GM04503 (cell line): Measurements from ENCODE around the gene CDCP1.
"Not testable (repeated sequence)": the region's sequence is repeated elsewhere in the genome, so short reads cannot be mapped to it uniquely, and the experiment has no call there.

Experiments used
- DNase-seq: peaks from one replicate; pipeline ENCODE4 v3.0.0-alpha.2; 2012; ENCODE audit warnings: low read depth

Gene CDCP1

GRCh38 chr3:45170096-45170495, 23.9 kb upstream of the CDCP1 start:
- no peak for DNase-seq

DNA sequence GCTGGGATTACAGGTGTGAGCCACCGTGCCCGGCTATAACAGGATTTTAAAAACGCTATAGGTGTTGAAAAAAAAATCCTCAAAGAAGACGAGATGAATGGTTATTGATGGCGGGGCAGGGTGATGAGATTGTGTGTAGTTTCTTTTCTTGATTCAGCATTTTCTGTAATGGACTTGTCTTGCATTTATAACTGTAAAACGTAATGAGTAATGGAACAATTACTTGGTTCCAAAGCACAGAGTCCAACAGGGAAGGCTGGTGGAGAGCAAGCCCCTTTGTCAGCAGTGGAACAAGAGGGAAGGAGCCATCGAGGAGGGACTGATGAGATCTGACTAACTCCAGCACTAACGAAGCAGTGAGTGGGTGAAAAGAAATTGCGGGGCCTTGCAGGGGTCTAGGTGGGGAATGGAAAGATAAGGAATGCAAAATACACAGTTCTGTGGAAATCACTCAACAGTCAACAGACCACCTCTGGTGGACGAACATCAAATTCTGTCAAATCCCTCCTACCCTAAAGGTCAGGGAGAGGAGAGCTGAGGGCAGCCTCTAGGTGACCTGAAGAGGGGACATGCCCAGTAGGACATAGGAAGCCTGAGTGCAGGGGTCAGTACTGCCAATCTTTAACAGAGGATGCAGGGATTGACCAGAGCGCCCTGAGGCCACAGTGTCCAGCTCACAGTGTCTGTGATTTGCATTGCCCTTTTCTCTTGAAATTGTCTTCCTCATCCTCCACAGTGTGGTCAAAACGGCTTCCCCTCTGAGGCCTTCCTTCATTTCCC, 23.1 kb upstream of the CDCP1 start:
- DNase-seq = no peak

- no peak for DNase-seq
Observed at GRCh38 chr3:45168451-45168850, 22.3 kb upstream of the CDCP1 start.

- DNase-seq = peak; percentile 80
Observed at GRCh38 chr3:45167011-45167911, 21.1 kb upstream of the CDCP1 start.

DNA sequence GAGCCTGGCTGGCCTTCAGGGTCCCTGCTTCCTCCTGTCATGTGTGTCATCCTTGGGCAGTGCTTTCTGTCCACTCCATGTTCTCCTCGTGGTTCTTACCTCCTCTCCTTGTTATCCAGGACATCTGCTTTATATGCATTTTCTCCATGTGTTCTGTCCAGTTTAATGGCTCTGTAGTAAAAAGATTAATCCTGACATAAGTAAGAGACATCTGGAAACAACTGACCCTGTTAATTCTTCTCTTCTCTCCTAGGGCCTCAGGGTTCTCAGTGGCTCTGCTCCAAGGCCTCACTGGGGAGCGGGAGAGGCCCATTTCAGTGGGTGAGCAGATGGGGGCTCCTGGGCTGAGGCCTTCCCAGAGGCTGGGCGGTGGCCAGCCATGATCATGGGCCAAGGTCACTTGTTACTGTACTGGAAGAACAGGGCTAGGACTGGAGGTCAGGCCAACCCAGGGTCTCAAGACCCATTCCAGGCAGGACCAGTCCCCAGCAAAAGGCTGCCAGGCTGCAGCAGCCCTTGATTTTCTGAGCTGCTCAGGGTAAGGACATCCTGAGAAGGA, 20.2 kb upstream of the CDCP1 start:
- DNase-seq = no peak

GRCh38 chr3:45165497-45166283, 19.5 kb upstream of the CDCP1 start:
- DNase-seq = no peak

DNA sequence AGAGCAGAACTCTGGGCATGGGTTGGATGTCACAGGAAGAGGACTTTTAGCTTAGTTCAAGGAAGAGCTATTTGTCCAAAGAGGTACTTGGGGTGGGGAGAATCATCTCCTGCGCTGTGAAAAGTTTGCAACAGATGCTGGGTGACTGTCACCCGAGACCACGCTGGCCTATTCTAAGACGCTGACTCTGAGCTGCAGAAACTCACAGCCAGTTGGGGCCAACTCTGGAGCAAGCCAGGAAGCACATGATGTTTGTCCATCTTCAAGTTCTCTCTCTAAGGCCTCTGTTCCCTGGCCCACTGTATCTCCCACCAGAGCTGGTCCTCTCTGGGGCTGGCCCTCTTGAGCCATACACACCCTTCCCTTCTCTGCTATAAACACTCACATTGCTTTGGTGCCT, 17.9 kb upstream of the CDCP1 start:
- DNase-seq = no peak

- no peak for DNase-seq
Observed at GRCh38 chr3:45163481-45163880, 17.3 kb upstream of the CDCP1 start.

- DNase-seq = no peak
Observed at GRCh38 chr3:45154641-45155147, 8.5 kb upstream of the CDCP1 start.

GRCh38 chr3:45153658-45154437, 7.7 kb upstream of the CDCP1 start:
- no peak for DNase-seq

DNA sequence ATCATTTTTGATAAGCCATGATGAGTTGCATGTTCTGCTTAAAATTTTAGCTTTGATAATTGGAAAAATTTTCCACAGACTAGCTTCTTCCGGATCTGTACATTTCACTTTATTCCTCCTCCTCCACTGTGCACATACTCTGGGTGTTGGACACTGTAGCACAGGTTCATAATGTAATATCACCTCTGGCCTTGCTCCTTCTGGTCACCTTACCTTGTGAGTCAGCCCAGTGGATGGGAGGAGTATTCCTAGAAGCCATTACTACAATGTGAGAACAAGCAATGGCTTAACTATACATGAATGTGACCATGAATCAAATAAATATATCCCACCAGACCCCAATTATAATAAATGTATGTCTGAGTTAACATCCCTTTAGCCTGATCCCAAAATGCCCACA, 6.1 kb upstream of the CDCP1 start:
- DNase-seq = no peak

- DNase-seq = no peak
Observed at GRCh38 chr3:45151100-45151499, 4.9 kb upstream of the CDCP1 start.

GRCh38 chr3:45148921-45149320, 2.7 kb upstream of the CDCP1 start:
- no peak for DNase-seq

GRCh38 chr3:45145223-45145622, 955 bp downstream of the CDCP1 start:
- DNase-seq = no peak

- DNase-seq = no peak
Observed at GRCh38 chr3:45143673-45144671, 2.2 kb downstream of the CDCP1 start.

DNA sequence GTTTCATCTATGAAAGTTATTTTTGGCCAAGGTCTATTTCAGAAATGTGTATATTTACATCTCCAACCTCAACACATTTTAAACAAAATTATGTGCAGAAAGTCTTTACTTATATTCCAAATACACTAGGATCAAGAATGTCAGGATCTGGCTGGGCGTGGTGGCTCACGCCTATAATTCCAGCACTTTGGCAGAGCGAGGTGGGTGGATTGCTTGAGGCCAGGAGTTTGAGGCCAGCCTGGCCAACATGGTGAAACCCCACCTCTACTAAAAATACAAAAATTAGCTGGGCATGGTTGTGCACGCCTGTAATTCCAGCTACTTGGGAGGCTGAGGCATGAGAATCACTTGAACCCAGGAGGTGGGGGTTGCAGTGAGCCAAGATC, 5.4 kb downstream of the CDCP1 start:
- not testable (repeated sequence) for DNase-seq

- no peak for DNase-seq
Observed at GRCh38 chr3:45140141-45140769, 5.9 kb downstream of the CDCP1 start.

GRCh38 chr3:45139372-45140140, 6.6 kb downstream of the CDCP1 start:
- DNase-seq = no peak
